ENCODE results near the gene LRRC47.

LRRC47 gene

DNA sequence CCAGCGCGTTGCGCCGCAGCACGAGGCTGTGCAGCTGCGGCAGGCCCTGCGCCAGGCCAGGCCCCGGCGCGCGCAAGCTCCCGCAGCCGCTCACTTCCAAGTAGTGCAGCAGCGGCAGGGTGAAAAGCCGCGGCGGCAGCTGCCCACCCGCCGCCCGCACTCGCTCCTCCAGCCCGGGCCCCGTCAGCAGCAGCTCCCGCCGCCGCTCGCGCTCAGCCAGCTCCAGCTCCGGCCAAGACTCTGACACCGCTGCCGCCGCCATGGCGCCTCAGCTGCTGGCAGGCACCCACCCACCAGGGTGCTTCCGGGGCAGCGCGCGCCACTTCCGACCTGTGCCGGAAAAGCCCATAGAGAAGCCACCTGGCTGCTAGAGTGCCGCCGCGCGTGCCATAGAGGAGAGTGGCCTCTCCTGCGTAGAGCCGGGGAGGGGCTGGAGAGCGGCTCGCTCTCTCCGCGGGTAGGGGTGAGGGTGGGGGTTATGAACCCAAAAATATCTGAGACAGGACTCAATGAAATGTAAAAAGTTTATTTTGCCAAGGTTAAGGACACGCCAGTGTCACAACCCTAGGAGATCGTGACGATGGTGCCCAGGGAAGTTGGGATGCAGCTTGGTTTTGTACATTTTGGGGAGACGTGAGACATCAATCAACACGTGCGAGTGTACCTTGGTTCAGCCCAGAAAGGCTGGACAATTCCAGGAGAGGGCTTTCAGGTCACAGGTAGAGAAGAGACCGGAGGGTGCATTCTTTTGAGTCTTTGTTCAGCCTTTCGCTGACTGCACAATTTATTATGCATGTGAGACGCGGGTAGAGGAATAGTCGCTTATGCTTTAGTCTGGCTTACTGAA, at the start of gene LRRC47:
TSS of gene LRRC47 (minus strand) at position 284 of the 847 bp plus-strand sequence. CDS start at position 262, 22 bp downstream.
- peak; percentile 52 for DNase-seq

- DNase-seq, result no peak
These were observed 46.6 kb upstream of the LRRC47 start for GRCh38 chr1:3842912-3843311.

GRCh38 chr1:3841491-3841890, 45.2 kb upstream of the LRRC47 start:
- DNase-seq, result no peak

- DNase-seq, result no peak
These were observed 42.5 kb upstream of the LRRC47 start for GRCh38 chr1:3838788-3839187.

GRCh38 chr1:3837685-3838084, 41.4 kb upstream of the LRRC47 start:
- no peak for DNase-seq

DNA sequence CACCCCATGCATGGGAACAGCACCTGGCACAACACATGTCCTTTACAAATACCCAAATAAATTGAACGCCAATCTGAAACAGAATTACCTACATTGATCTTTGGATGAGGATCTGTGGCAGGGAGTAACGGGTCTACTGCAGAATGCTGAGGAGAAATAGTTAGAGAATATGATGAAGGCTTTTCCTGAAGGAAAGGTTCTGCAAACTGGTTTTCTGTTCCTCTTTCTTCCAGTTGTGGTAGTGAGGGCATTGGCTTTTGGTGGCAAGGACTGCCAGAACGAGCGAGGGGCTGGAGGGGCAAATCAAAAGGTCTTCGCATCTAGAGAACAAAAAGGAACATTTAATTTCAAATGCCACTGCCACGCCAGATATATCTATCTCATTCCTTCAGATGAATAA, 40.9 kb upstream of the LRRC47 start:
- no peak for DNase-seq

GRCh38 chr1:3836421-3836820, 40.1 kb upstream of the LRRC47 start:
- DNase-seq, result no peak

DNA sequence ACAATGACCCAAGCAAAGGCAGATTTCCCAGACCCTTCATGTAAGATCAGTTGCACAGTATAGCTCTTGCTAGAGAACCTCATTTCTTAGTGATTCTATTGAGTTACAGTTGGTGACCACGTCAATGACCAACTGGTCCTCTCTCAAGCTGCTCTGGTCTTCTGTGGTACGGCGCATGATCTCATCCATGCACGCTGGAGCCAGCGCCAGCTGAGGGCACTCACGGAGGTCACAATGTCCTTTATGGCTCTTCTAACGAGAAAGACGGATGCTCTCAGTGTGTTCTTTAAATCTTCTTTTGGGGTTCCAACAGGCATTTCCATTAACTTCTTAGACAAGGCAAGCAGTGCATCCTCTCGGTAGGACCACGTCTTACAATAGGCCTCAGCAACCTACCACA, 38.4 kb upstream of the LRRC47 start:
- no peak for DNase-seq

GRCh38 chr1:3831689-3832088, 35.4 kb upstream of the LRRC47 start:
- DNase-seq, result no peak

DNA sequence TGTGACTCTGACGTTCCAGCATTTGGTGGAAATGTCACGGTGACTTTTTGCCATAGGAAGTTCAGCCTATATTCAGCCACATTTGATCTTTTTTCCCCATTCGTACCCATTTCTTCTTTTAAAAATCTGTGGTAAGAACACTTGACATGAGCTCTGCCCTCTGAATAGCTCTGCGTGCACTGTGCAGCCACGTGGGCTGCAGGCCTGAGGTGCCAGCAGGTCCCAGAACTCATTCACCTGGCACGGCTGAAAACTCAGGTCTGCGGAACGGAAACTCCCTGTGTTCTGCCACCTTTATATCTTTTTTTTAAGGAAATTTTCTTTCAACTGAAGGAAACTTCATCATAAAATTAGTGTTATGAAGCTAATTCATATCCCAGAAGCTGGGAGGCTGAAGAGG, 32.1 kb upstream of the LRRC47 start:
- DNase-seq, result no peak

DNA sequence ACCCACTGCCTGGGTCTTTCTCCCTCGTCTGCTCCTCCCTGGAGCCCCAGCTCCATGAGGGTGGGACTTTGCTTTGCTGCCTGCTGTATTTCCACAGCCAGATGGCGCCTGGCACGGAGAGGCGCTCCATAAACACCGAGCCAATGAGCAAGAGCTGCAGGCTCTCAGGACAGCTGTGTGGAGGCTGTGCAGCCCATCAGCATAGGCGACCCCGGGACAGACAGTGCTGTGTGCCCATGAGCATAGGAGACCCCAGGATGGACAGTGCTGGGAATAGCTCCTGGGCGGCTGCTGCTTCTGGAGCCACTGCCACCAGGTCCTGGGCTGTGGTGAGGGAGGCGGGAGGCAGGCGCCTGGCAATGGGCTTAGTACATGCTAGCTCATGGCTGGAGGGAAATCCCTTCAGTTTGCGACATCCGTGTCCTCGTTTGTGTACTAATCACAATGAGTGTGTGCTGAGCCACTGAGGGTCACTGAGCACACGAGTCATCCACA, 31.6 kb upstream of the LRRC47 start:
- DNase-seq, result no peak

- no peak for DNase-seq
These were observed 29.1 kb upstream of the LRRC47 start for GRCh38 chr1:3825356-3825755.

DNA sequence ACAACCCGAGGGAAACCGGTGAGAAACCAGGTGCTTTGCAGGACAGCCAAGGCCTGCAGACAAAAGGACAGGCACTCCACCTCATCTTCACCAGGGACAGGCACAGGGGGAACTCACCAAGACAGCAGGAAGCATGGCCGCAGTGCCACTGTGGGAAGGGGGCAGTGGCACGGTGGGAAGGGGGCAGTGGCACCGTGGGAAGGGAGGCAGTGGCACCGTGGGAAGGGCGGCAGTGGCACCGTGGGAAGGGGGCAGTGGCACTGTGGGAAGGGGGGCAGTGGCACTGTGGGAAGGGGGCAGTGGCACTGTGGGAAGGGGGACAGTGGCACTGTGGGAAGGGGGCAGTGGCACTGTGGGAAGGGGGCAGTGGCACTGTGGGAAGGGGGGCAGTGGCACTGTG, 28.4 kb upstream of the LRRC47 start:
- DNase-seq, result no peak

GRCh38 chr1:3822421-3822820, 26.1 kb upstream of the LRRC47 start:
- DNase-seq, result no peak

- no peak for DNase-seq
These were observed 25.6 kb upstream of the LRRC47 start for GRCh38 chr1:3821908-3822307.

DNA sequence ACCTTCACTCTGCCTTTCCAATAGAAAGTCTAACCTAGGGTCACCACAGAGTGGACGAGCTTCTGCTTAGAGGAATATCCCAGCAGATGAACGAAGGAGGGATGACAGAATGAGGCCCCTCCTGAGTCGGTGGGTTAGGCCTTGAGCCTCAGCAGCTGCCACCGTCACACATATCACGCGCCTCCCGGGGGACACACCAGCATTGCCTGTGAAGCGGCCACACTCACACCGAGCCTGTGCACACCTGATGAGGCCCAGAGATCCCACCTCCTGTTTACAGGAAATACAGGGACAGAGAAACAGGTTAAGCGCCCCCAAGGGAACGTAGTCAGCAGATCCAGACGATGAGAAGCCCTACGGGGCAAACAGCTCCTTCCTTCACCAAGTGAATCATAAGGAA, 25.1 kb upstream of the LRRC47 start:
- no peak for DNase-seq

DNA sequence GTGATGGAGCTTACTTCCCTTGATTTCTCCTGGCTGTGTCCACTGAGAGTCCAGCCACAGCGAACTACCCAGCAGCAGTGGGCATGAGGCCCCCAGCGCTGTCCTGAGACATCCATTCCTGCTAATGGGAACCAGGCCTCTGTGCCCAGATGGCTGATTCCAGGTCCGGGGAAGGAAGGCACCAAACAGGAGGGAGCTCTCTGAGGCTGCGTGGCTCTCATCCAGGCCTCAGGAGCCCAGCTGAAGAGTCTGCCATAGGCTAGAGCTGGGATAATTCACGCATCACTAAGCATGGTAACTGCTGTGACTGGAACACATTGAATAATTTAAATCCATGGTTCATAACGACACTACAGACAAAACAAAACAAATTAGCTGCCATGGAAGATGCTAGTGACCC, 24.7 kb upstream of the LRRC47 start:
- DNase-seq, result no peak

DNA sequence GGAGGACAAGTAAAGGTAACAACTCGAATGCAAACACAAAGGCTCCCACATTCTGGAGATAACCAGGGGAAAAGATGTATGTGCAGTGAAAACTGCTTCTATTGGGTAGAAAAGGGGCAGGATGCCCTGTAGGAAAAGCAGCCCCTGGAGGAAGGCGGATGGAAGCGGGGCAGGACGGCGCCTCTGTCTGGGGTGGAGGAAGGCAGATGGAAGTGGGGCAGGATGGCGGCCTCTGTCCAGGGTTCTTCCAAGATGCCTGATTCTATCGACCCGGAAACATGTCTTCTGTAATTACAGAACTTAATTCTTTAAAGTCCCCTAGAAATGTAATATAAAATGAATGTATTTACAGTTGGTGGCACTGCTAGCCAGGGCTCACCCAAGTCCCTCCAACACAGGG, 24.0 kb upstream of the LRRC47 start:
- no peak for DNase-seq

- DNase-seq, result no peak
These were observed 23.5 kb upstream of the LRRC47 start for GRCh38 chr1:3819771-3820200.

- no peak for DNase-seq
These were observed 21.7 kb upstream of the LRRC47 start for GRCh38 chr1:3817821-3818597.

GRCh38 chr1:3817138-3817740, 20.9 kb upstream of the LRRC47 start:
- DNase-seq, result no peak

GRCh38 chr1:3816331-3817137, 20.2 kb upstream of the LRRC47 start:
- no peak for DNase-seq
